IPS-20b (cell line): ENCODE results near the gene NRP1.

Experiments
- H3K27ac ChIP-seq: one replicate; pipeline ENCODE4 v1.5.1; 2013; ENCODE audit warnings: low read length
- H3K27me3 ChIP-seq: 2 replicates; pipeline ENCODE4 v1.6.1; 2013; ENCODE audit warnings: mild to moderate bottlenecking, low read length, inconsistent platforms; ENCODE audit not compliant: insufficient read depth
- H3K36me3 ChIP-seq: 2 replicates; pipeline ENCODE4 v1.6.1; 2013; ENCODE audit warnings: low read depth, mild to moderate bottlenecking, inconsistent platforms, low read length, moderate library complexity; ENCODE audit not compliant: insufficient read depth
- H3K4me1 ChIP-seq: 2 replicates; pipeline ENCODE4 v1.6.1; 2013; ENCODE audit warnings: mild to moderate bottlenecking, control low read depth, inconsistent platforms, low read length, moderate library complexity; ENCODE audit not compliant: insufficient read depth
- H3K4me3 ChIP-seq: 2 replicates; pipeline ENCODE4 v1.5.1; 2013; ENCODE audit warnings: mild to moderate bottlenecking, low read length, inconsistent platforms
- H3K9ac ChIP-seq: 2 replicates; pipeline ENCODE4 v1.6.1; 2013; ENCODE audit warnings: low read depth, mild to moderate bottlenecking, inconsistent platforms, low read length, moderate library complexity
- H3K9me3 ChIP-seq: 2 replicates; pipeline ENCODE4 v1.6.1; 2013; ENCODE audit warnings: mild to moderate bottlenecking, low read depth, low read length, inconsistent platforms; ENCODE audit not compliant: insufficient read depth

Gene NRP1

DNA sequence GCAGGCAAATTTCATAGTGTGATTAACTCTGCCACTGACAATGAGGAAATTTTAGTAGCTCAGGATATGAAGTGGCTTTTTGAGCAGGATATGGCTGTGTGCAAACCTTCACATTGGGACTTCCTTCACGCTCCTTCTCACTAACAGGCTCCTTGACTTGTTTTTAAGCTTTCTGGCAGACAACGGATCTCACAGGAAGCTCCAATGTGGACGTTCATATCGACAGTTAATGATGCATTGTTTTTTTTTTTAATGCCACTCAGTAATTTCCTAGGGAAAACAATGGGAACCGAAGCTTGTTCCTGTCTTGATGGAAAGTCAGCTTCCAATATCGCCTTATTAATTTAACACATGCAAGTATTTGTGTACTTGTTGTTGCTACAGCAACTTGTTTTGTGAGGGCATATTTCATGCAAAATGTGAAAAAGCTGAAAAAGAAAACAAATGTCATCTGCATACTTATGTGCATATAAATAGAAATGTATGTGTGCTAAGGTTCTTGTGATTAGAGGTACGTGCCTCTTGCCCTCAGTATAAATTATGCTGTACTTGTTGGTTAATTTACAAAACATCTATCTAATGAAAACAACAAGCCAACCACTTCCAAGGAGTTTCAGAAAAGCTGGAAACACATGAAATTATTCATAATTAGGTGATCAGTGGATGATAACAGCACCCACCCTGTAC, 84.7 kb downstream of the NRP1 start:
- H3K9ac ChIP-seq, result no peak overlapping the region
- no peak overlapping the region for H3K4me3 ChIP-seq
- no peak overlapping the region for H3K27ac ChIP-seq
- no peaks in the 10 kb centered on the region for H3K9me3 ChIP-seq
- no peaks in the 10 kb centered on the region for H3K36me3 ChIP-seq
- peaks cover 3% of the 10 kb centered on the region; the same call in 1 of the 2 replicates for H3K4me1 ChIP-seq
- no peaks in the 10 kb centered on the region for H3K27me3 ChIP-seq

DNA sequence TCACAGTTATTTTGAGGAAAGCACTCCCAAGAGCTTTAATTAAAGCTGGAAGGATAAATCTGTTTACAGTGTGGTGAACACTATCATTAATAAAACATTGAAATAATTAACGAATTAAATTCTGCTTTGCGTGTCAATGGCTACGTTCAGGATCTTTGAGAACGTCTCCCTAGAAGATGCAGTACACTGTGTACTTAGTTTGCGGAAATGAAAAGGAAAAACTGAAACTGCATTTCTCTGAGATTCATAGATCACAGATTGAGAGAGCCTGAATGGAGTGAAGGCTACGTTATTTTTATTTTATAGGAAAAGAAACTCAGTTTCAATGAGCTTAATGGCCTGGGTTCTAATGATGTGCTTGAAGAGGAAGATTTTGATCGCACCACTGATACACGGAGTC, 85.3 kb downstream of the NRP1 start:
- H3K27ac ChIP-seq, result no peak overlapping the region
- H3K4me3 ChIP-seq, result no peak overlapping the region

GRCh38 chr10:33248638-33249037, 85.8 kb downstream of the NRP1 start:
- Histone ChIP-seq H3K27me3 (no peaks in the 10 kb centered on the region), H3K9ac (no peak overlapping the region), H3K27ac (no peak overlapping the region), H3K36me3 (no peaks in the 10 kb centered on the region), H3K4me3 (no peak overlapping the region), H3K9me3 (no peaks in the 10 kb centered on the region), H3K4me1 (no peaks in the 10 kb centered on the region)

More for the DNA sequence above, 85.3 kb downstream of the NRP1 start:
- Histone ChIP-seq H3K27me3 (no peaks in the 10 kb centered on the region), H3K4me1 (no peaks in the 10 kb centered on the region), H3K9me3 (no peaks in the 10 kb centered on the region), H3K9ac (no peak overlapping the region), H3K36me3 (no peaks in the 10 kb centered on the region)

GRCh38 chr10:33247221-33247922, 87.1 kb downstream of the NRP1 start:
- no peak overlapping the region for H3K27ac ChIP-seq
- H3K36me3 ChIP-seq, result no peaks in the 10 kb centered on the region
- H3K27me3 ChIP-seq, result no peaks in the 10 kb centered on the region
- H3K4me3 ChIP-seq, result no peak overlapping the region
- no peaks in the 10 kb centered on the region for H3K9me3 ChIP-seq
- no peak overlapping the region for H3K9ac ChIP-seq
- H3K4me1 ChIP-seq, result no peaks in the 10 kb centered on the region

DNA sequence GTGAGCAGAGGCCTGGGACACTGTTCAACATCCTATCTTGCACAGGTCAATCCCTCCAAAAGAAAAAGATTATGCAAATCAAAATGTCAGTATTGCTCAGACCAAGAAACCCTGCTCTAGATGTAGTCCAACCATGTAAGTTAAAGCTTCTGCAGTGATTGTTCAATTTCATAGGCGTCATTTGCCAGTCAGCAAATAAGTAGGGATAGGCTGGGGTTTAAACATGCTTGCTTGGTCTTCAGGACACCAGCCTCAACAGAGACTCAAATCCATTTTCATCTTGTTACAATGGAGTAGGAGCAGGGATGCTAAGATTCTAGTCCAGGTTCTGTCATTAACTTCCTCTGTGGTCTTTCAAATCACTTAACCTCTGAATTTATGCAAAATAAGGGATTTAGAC, 89.1 kb downstream of the NRP1 start:
- H3K9me3 ChIP-seq, result no peaks in the 10 kb centered on the region
- H3K27ac ChIP-seq, result no peak overlapping the region
- H3K27me3 ChIP-seq, result no peaks in the 10 kb centered on the region
- no peaks in the 10 kb centered on the region for H3K4me1 ChIP-seq
- H3K36me3 ChIP-seq, result no peaks in the 10 kb centered on the region
- H3K4me3 ChIP-seq, result no peak overlapping the region
- no peak overlapping the region for H3K9ac ChIP-seq

- H3K4me1 ChIP-seq, result no peaks in the 10 kb centered on the region
- no peaks in the 10 kb centered on the region for H3K36me3 ChIP-seq
- no peaks in the 10 kb centered on the region for H3K9me3 ChIP-seq
- no peak overlapping the region for H3K9ac ChIP-seq
- H3K27me3 ChIP-seq, result no peaks in the 10 kb centered on the region
- no peak overlapping the region for H3K4me3 ChIP-seq
- H3K27ac ChIP-seq, result no peak overlapping the region
These were observed 90.0 kb downstream of the NRP1 start for GRCh38 chr10:33244354-33244967.

DNA sequence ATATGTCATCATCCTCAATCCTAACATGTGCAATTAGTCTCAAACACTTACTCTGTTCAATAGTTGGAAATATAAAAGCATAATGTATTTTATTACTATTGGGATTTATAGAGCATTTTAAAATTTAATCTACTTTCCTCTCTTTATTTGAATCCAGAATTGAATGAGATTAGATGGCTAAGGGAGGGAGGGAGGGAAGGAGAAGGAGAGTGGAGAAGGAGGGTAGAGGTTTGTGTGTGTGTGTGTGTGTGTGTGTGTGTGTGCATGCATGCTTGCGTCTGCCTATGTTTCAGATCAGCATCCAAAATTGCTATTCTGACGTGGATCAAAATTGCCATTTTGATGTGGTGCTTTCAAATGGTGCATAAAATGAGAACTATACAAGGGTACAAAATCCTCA, 90.8 kb downstream of the NRP1 start:
- Histone ChIP-seq H3K9me3 (no peaks in the 10 kb centered on the region), H3K4me1 (no peaks in the 10 kb centered on the region), H3K27ac (no peak overlapping the region), H3K9ac (no peak overlapping the region), H3K36me3 (no peaks in the 10 kb centered on the region), H3K27me3 (no peaks in the 10 kb centered on the region), H3K4me3 (no peak overlapping the region)

GRCh38 chr10:33242931-33243330, 91.5 kb downstream of the NRP1 start:
- no peaks in the 10 kb centered on the region for H3K27me3 ChIP-seq
- no peaks in the 10 kb centered on the region for H3K36me3 ChIP-seq
- no peak overlapping the region for H3K27ac ChIP-seq
- no peaks in the 10 kb centered on the region for H3K4me1 ChIP-seq
- H3K9ac ChIP-seq, result no peak overlapping the region
- H3K9me3 ChIP-seq, result no peaks in the 10 kb centered on the region
- H3K4me3 ChIP-seq, result no peak overlapping the region

DNA sequence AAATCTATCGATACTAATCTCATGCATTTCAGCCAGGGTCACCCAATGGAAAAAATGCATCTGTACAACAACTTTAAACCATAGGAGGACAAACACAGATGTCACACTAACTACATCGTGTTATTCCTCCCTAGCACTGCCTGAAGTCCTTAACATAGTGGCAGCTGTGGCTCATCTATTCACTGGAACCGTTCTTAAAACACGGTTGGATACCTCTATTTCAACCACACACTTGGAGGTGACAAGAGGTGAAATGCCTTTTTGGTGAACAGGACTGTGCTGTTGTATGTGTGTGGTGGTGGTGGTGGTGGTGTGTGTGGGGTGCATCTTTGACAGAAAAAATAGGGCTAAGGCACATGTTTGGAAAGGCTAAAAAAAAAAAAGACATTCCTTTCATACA, 93.1 kb downstream of the NRP1 start:
- no peak overlapping the region for H3K9ac ChIP-seq
- no peaks in the 10 kb centered on the region for H3K9me3 ChIP-seq
- no peak overlapping the region for H3K27ac ChIP-seq
- no peaks in the 10 kb centered on the region for H3K27me3 ChIP-seq
- no peak overlapping the region for H3K4me3 ChIP-seq
- H3K36me3 ChIP-seq, result no peaks in the 10 kb centered on the region
- no peaks in the 10 kb centered on the region for H3K4me1 ChIP-seq

GRCh38 chr10:33240931-33241330, 93.5 kb downstream of the NRP1 start:
- H3K27ac ChIP-seq, result no peak overlapping the region

GRCh38 chr10:33240258-33240657, 94.2 kb downstream of the NRP1 start:
- Histone ChIP-seq H3K4me3 (no peak overlapping the region), H3K27ac (no peak overlapping the region), H3K27me3 (no peaks in the 10 kb centered on the region), H3K36me3 (no peaks in the 10 kb centered on the region), H3K9ac (no peak overlapping the region), H3K9me3 (no peaks in the 10 kb centered on the region), H3K4me1 (peaks cover 7% of the 10 kb centered on the region)

More at GRCh38 chr10:33240931-33241330, 93.5 kb downstream of the NRP1 start:
- Histone ChIP-seq H3K9ac (no peak overlapping the region), H3K27me3 (no peaks in the 10 kb centered on the region), H3K36me3 (no peaks in the 10 kb centered on the region), H3K4me1 (peaks cover under 1% of the 10 kb centered on the region; the same call in 1 of the 2 replicates), H3K9me3 (no peaks in the 10 kb centered on the region), H3K4me3 (no peak overlapping the region)

GRCh38 chr10:33239257-33239656, 95.2 kb downstream of the NRP1 start:
- H3K27ac ChIP-seq, result no peak overlapping the region
- H3K4me1 ChIP-seq, result peaks cover 7% of the 10 kb centered on the region
- H3K27me3 ChIP-seq, result no peaks in the 10 kb centered on the region
- H3K9me3 ChIP-seq, result no peaks in the 10 kb centered on the region
- no peak overlapping the region for H3K9ac ChIP-seq
- no peak overlapping the region for H3K4me3 ChIP-seq
- H3K36me3 ChIP-seq, result no peaks in the 10 kb centered on the region
